HuH-7 (cell line): Measurements from ENCODE around the gene COMMD6.

Experiments used
- DNase-seq: peaks from one replicate; pipeline ENCODE4 v3.0.0; 2011; ENCODE audit warnings: low spot score

COMMD6 gene

GRCh38 chr13:75521956-75522355 is 15.7 kb downstream of the COMMD6 start:
- no peak for DNase-seq

GRCh38 chr13:75518439-75519088 is 19.1 kb downstream of the COMMD6 start:
- no peak for DNase-seq

- DNase-seq = no peak
These were observed 23.3 kb downstream of the COMMD6 start for GRCh38 chr13:75514080-75514995.

- DNase-seq = no peak
These were observed 24.4 kb downstream of the COMMD6 start for GRCh38 chr13:75513271-75513670.

GRCh38 chr13:75512253-75512652 is 25.4 kb downstream of the COMMD6 start:
- DNase-seq = no peak

- no peak for DNase-seq
These were observed 26.5 kb downstream of the COMMD6 start for GRCh38 chr13:75511051-75511625.

- no peak for DNase-seq
These were observed 29.6 kb downstream of the COMMD6 start for GRCh38 chr13:75508002-75508548.

- no peak for DNase-seq
These were observed 30.3 kb downstream of the COMMD6 start for GRCh38 chr13:75507027-75508001.

GRCh38 chr13:75506018-75506417 is 31.6 kb downstream of the COMMD6 start:
- DNase-seq = no peak

GRCh38 chr13:75505327-75505726 is 32.3 kb downstream of the COMMD6 start:
- no peak for DNase-seq

GRCh38 chr13:75495938-75496337 is 41.7 kb downstream of the COMMD6 start:
- DNase-seq = no peak

GRCh38 chr13:75494491-75494890 is 43.1 kb downstream of the COMMD6 start:
- no peak for DNase-seq

GRCh38 chr13:75493156-75493555 is 44.5 kb downstream of the COMMD6 start:
- no peak for DNase-seq

GRCh38 chr13:75492389-75492788 is 45.3 kb downstream of the COMMD6 start:
- DNase-seq = no peak

- no peak for DNase-seq
These were observed 46.3 kb downstream of the COMMD6 start for GRCh38 chr13:75491376-75491775.

- no peak for DNase-seq
These were observed 48.0 kb downstream of the COMMD6 start for GRCh38 chr13:75489502-75490263.

GRCh38 chr13:75486146-75487062 is 51.2 kb downstream of the COMMD6 start:
- no peak for DNase-seq

- no peak for DNase-seq
These were observed 52.2 kb downstream of the COMMD6 start for GRCh38 chr13:75485286-75486062.

- DNase-seq = no peak
These were observed 54.9 kb downstream of the COMMD6 start for GRCh38 chr13:75482820-75483079.
